Dedifferentiated amniotic fluid mesenchymal stem cell (primary cell): ENCODE data around the gene CBX2.

Source experiments
- DNase-seq: peaks from one replicate; pipeline ENCODE4 v3.0.0-alpha.2; 2016; ENCODE audit errors: extremely low spot score

Gene CBX2

DNA sequence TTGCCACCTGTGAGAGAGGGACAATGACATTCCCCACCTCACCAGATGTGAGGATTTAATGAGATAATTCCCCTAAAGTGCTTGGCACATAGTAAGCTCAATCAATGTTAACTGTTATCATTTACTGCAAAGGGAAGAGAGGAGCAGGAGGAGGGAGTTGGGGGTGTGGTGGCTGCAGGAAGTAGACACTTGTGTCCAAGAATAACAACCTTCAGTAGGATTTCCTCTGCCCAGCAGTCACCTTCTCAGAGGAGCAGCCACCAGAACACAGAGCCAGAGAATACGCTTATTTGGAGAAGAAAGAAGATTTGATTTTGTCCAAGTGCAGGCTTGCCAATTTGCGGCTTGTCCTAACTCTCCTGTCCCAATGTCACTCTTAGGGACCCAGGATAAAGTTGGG, 51.1 kb downstream of the CBX2 start:
- no peak for DNase-seq

DNA sequence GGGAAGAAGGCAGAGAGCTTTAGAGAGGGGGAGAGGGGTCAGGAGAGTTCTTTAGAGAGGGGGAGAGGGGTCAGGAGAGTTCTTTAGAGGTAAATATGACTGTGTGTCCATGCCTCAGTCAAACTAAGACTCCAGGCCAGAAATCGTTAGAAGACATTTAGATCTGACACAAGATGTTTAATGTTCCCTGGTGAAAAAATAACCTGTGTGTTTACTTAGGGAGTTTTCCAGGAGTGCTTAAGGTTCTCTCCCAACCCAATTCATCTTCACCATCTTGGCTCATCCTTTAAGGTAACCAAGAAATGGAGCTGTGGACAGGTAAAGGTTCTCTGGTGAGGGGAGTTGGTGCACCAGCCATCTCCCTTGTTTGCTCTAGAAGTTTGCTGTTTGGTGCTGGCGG, 51.5 kb downstream of the CBX2 start:
- DNase-seq: no peak

DNA sequence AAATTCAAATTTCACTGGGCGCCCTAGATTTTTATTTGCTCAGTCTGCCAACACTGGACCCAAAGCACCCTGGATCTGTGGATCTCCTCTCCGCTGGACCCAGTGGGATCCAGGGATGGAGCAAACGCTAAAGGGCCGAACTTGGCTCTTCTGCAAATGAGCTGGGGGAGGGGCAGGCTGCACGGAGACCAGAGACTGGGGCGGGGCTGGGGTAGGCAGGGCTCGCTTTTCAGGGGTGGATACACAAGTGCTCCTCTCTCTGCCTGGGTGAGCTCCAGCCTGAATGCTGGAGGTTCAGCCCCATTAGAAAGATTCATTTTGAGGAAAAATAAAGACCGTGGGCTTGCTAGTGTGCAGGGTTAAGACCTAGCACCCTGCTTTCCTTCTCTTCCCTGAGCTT, 52.4 kb downstream of the CBX2 start:
- DNase-seq: no peak

DNA sequence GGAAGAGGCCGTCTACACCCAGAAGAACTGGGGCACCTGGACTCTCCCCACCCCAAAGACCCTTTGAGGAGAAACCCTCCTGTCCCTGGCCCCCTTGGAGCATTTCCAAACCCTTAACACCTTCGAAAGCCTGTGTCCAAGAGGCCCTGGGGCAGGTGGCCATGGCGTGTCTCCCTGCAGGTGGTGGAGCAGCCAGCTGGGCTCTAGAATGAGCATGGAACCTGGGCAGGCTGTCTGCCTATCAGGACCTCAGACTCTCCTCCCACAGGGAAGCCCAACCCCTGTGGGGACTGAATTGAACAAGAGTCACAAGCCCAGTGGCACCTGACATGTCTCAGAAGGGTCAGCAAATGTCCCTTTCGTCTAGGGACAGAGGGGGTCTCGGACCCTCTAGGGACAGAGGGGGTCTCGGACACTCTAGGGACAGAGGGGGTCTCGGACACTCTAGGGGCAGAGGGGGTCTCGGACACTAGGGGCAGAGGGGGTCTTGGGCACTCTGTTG, 52.9 kb downstream of the CBX2 start:
- no peak for DNase-seq

DNA sequence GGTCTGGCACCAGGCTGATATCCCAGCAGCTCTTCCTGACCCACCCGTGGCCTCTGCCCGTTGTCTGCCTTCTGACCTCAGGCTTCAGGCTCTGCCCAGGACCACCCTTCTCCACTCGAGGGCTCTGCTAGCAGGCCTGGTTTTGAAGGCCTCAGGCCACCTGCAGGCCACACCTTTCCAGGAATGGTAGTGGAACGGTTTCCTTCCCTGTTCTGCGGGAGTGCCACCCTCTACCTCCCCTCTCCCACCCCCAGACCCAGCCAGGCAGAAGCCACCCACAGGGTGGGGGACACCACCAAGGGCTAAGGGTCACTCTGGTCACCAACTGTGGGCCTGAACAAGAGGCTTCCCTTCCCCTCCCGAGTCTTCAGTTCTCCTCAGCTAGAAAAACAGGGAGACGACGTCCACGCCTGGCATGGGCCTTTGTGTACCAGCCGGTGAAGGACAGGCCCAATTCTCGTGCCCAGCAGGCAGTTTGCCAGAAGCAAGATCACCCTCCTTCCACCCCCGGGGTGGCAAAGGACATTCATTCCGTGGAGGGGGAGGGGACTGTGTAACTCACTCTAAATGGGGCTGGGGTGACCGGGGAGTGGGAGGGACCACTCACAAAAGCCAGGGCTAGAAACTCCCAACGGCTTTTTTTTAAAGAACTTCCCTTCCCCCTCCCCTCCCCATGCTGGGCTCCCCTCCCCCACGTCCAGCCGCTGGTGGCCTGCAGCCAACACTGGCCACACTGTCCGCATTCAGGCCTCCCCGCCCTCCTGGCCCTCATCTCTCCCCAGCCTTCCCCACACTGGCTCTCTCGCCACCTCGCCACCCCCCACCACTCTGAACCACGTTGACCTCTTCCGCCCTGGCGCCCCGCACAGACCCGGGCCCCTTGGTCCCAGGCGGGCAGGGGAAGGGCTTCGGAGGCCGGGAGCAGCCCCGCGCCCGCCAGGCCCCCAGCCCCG, 53.6 kb downstream of the CBX2 start:
- no peak for DNase-seq

DNA sequence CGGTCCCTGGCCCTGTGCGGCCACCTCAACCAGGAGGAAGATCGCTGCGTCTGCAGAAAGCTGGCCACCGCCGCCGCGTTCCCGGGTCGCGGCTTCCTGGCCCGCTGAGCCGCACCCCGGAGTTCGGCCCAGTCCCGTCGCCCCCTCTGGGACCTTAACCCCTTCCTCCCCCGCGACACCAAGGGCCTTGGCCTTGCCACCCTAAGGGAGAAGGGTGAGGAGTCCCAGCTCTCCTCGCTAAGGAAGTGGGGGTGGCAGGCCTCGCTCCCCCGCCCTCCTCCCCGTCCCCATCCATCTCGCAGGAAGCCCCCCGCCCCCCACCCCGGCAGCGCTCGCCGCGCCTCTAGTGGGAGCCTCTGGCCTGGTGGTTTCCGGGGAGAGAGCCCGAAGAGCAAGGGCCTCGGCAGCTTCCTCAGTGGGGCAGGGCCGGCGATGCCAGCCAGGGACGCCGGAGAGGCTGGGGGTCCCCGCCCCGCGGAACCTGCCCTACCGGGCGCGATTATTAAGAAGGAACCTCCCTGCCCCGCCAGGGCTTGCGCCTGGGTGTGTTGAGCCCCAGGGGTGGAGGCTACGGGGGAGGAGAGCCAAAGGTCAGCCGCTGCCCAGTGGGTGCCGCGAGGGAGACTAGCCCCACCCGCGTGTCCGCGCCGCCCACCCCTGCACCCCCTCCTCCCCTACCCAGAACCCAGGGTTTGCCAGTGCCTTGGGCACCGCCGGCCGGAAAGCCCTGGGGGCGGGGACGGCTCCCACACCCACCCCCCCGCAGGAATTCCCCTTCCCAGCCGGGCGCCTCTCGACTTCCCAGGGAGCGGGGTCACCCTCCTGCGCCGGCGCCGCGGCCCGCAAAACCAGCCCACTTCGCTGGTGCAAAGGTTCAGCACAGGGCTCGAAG, 54.5 kb downstream of the CBX2 start:
- DNase-seq: no peak

DNA sequence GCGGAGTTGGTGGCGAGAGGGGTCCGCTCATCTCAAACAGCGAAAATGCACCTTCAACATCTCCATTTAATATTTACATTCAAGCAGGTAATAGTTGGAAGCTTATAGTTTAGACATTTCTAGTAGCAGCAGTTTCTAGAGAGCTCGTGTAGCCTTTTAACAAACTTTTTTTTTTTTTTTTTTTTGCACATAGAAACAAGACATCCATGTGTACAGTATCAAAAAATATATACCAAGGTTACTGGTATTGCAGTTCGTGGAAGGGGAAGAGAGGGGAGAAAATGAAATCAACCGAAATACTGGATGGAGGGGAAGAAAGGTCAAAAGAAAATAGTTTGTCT, 55.1 kb downstream of the CBX2 start:
- DNase-seq: no peak

DNA sequence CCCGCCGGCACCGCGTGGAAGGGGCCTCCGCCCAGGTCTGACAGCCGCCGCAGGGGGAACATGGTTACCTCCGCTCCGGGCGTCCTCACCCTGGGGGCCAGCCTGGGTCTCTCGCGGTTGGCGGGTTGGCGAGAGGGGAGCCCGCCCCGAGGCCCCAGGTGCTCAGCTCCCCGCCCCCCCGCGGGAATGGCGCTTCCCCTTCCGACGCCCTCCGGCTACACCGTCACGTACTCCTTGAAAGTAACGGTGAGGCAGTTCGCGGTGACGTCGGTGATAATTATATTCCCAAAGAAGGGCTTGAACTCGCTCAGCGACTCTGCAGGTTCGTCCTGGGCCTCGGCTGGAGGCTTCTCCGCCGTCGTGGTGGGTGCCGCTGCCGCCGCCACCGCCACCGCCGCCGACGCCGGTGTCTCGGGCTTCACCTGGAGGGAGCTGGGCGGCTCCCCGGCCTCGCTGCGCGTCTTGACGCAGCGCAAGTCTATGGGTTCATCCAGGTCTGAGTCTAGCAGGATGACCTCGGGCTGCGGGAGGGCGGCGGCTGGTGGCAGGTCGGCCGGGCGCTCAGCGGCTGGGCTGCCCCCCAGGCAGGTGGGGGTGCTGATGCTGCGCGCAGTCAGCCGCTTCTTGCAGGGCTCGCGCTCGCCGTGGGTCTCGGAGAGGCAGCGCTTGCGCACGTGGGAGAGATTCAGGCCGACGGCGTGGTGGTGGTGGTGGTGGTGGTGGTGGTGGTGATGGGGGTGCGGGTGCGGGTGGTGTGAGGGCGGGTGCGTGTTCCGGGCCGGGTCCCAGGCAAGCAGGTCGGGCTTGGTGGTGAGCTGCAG, 56.0 kb downstream of the CBX2 start:
- no peak for DNase-seq

DNA sequence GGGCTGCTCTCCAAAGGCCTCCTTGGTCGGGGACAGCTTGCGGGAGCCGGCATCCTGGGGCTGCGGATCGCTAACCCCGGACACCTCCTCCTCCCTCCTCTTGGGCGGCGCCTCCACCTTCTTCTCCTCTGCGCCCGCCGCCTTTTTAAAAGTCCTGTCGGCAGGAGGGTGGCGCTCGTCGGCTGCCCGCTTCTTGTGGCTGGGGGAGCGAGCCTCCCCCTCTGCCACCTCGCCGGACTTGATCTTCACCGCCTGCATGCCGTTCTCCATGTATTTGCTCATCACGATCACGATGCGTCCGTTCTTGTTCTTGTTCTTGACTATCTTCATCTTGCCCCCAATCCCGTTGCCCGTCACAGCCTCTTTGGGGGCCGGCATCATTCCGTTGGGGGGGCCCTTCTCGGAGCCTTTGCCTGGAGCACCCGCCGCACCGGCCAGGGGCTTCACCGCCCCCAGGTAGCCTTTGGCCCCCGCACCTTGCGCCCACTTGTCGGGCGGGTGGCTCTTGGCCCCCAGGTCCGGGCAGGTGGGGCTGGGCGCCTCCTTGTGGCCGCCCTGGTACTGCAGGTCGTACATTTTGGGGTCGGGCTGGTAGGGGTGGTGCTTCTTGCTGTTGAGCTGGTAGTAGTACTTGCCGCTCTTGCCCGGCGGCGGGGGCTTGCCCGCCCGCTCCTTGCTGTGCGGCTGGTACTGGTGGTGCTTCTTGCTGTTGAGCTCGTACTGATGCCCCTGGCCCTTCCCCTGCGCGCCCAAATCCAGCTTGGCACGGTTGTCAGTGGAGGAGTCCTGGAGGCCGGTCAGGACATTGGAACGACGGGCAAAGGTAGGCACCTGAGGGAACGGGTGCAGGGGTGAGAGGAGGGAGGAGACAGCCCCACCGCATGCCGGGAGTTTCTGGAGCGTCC, 56.9 kb downstream of the CBX2 start:
- DNase-seq: no peak

DNA sequence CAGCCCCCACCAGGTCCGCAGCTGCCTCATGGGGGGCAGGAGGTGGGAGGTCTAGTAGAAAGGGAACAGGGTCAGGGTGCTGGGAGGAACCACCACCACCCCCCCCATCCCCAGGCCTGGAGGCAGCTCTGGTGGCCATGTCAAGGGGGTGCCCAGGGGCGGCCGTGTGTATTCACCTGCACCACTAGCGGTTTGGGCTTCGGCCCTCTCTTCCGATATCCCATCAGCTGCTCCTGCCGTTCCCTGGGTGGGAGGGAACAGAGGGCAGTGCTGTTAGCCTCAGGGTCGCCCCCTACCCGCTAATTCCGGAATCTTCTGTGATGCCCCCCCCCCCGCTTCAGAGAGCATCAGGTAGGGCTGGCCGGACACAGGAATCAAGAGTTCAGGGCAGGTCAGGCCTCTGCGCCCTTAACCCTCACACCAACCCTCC, 57.5 kb downstream of the CBX2 start:
- no peak for DNase-seq

DNA sequence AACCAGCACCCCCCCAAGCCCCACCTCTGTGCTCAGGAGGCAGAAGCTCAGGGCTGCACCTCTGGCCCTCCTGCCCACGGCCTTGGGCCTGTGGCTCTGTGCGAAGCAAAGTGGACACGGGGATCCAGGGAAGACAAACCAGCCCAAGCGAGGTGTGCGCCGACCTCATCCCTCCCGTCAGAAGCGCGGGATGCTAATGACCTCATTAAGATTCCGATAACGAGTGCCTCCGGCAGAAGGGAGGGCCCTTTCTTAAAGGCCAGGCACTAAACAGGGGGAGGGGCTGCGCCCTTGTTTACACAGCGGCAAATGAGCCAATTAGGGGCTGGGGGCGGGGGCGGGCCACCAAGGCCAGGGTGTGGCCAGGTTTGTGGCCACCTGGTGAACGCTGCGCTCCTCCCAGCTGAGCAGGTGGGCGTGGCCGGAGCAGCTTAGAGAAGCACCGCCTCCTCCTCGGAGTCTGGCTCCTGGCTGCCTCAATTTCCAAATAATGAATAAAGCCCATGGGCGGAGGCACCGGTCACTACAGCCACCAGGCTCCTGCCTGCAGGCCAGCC, 58.1 kb downstream of the CBX2 start:
- DNase-seq: no peak

DNA sequence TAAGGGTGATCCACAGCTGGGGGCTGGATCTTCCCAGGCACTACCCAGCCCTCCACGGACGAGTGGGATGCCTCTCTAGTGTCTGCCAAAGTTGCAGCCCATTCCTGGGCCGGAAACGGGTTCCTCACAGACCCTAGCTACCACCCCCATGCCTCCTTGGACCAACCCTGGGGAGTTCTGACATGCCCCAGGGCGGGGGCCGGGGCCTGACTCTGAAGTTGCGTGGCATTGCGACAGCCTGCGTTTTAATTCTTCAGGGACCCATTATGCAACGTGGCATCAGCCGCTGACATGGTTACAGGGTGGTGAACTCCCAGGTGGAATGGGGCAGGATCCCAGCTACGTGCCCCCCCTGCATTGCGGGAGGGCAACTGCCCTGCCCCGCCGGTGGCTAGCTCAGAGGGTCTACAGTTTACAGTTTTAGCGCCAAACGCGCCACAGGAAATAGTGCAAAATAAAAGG, 58.6 kb downstream of the CBX2 start:
- no peak for DNase-seq

DNA sequence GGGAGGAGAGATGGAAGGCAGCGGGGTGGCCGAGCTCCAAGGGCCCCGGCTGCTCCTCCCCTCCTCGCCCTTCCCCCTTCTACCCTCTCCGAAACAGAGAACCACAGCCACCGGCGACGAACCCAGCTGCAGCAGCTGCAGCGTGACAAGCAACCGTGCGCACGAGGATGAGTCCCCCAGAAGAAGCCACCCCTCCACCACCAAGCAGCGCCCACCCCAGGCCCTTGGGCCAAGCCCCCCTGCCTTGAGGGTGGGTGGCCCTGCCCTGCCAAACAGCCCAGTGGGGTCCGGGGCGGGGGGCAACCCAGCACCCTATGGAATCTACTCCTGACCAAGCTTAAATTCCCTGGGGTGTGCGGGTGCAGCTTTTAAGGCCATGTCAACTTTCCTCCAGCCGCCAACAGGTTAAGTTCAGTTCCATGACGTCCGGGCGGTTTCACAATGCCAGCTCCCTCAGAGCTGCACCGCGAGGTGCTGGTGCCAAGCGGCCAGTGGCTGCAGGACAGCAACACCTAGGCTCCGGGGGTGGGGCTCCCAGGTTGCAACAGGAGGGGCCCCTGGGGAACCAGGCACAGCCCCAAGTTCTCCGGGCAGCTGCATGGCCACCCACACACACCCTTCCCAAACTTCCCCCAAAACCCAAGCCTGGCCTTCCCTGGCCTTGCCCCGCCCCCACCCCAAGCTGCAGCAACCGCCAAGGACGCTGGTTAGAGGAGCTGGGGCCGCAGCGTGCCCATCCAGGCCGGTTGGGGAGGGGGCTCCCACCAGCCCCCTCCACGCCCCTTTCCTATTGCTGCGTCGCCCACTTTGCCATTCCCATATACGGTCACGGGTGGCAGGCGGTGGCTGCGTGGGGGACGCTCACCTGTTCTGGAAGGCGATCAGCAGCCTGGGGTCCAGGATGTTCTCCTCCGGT, 59.3 kb downstream of the CBX2 start:
- peak; percentile 37 for DNase-seq
